ENCODE data around the gene RAD50.
"Not testable (repeated sequence)": the region's sequence is repeated elsewhere in the genome, so short reads cannot be mapped to it uniquely, and the experiment has no call there.

RAD50 gene

GRCh38 chr5:132556763-132557477 is at the start of gene RAD50:
Gene RAD50, plus strand, starts transcription at chr5:132556977. Its CDS starts 348 bp downstream, at chr5:132557325.
- H3K9me3 ChIP-seq (ENCODE audit: insufficient read depth, low read length), result no peaks in the 10 kb centered on the region
- peak within 1 kb of the TSS; percentile 80 for H3K9ac ChIP-seq (ENCODE audit: low read length)
- H3F3A ChIP-seq (ENCODE audit: insufficient read depth), result peaks cover 19% of the 10 kb centered on the region
- H3K4me3 ChIP-seq (ENCODE audit: insufficient read depth, low read length, poor library complexity, severe bottlenecking), result peak within 1 kb of the TSS; percentile 87
- peak within 1 kb of the TSS; percentile 73 for H2AFZ ChIP-seq (ENCODE audit: low read depth, low read length, severe bottlenecking)
- H3K36me3 ChIP-seq (ENCODE audit: low read length), result peaks cover 22% of the 10 kb centered on the region
- peak within 1 kb of the TSS; percentile 70 for H3K4me2 ChIP-seq (ENCODE audit: low read depth, low read length, poor library complexity, severe bottlenecking)
- TF ChIP-seq EZH2phosphoT487 (conservative IDR thresholded peaks at IDR 0.05; ENCODE audit: low read length) (no peak), CTCF (IDR thresholded peaks at IDR 0.05; ENCODE audit: insufficient read depth, low read length, poor library complexity, severe bottlenecking) (no peak)
- H4K20me1 ChIP-seq (ENCODE audit: low read depth, low read length), result no peaks in the 10 kb centered on the region
- peak within 1 kb of the TSS; percentile 59 for H3K27ac ChIP-seq (ENCODE audit: low read depth, low read length)
- no peaks in the 10 kb centered on the region for H3K9me2 ChIP-seq (replicated peaks; ENCODE audit: insufficient read depth, low read length)
- peaks cover 43% of the 10 kb centered on the region for H3K79me2 ChIP-seq (ENCODE audit: insufficient read depth, low read length)
- H3K27me3 ChIP-seq (ENCODE audit: low read length), result no peaks in the 10 kb centered on the region

GRCh38 chr5:132510076-132510475 is 46.7 kb upstream of the RAD50 start:
- no peak for TF ChIP-seq EZH2phosphoT487 (conservative IDR thresholded peaks at IDR 0.05; ENCODE audit: low read length)
- TF ChIP-seq CTCF (IDR thresholded peaks at IDR 0.05; ENCODE audit: insufficient read depth, low read length, poor library complexity, severe bottlenecking), result no peak
- H3K79me2 ChIP-seq (ENCODE audit: insufficient read depth, low read length), result no peaks in the 10 kb centered on the region
- no peaks in the 10 kb centered on the region for H3K27me3 ChIP-seq (ENCODE audit: low read length)
- no peak overlapping the region for H3K4me3 ChIP-seq (ENCODE audit: insufficient read depth, low read length, poor library complexity, severe bottlenecking)
- H3F3A ChIP-seq (ENCODE audit: insufficient read depth), result no peaks in the 10 kb centered on the region
- no peak overlapping the region for H3K9ac ChIP-seq (ENCODE audit: low read length)
- no peak overlapping the region for H3K4me2 ChIP-seq (ENCODE audit: low read depth, low read length, poor library complexity, severe bottlenecking)
- H3K9me3 ChIP-seq (ENCODE audit: insufficient read depth, low read length), result no peaks in the 10 kb centered on the region
- no peaks in the 10 kb centered on the region for H3K36me3 ChIP-seq (ENCODE audit: low read length)
- no peaks in the 10 kb centered on the region for H4K20me1 ChIP-seq (ENCODE audit: low read depth, low read length)
- no peak overlapping the region for H3K27ac ChIP-seq (ENCODE audit: low read depth, low read length)
- H3K9me2 ChIP-seq (replicated peaks; ENCODE audit: insufficient read depth, low read length), result no peaks in the 10 kb centered on the region
- H2AFZ ChIP-seq (ENCODE audit: low read depth, low read length, severe bottlenecking), result no peak overlapping the region

GRCh38 chr5:132513618-132514336 is 43.0 kb upstream of the RAD50 start:
- H3F3A ChIP-seq (ENCODE audit: insufficient read depth); H3K27me3 ChIP-seq (ENCODE audit: low read length); H3K27ac ChIP-seq (ENCODE audit: low read depth, low read length); H3K36me3 ChIP-seq (ENCODE audit: low read length); H3K4me2 ChIP-seq (ENCODE audit: low read depth, low read length, poor library complexity, severe bottlenecking); H3K9me2 ChIP-seq (replicated peaks; ENCODE audit: insufficient read depth, low read length); H3K9ac ChIP-seq (ENCODE audit: low read length); H4K20me1 ChIP-seq (ENCODE audit: low read depth, low read length); H2AFZ ChIP-seq (ENCODE audit: low read depth, low read length, severe bottlenecking); H3K79me2 ChIP-seq (ENCODE audit: insufficient read depth, low read length); H3K9me3 ChIP-seq (ENCODE audit: insufficient read depth, low read length); H3K4me3 ChIP-seq (ENCODE audit: insufficient read depth, low read length, poor library complexity, severe bottlenecking): not testable (repeated sequence)

GRCh38 chr5:132522067-132522466 is 34.7 kb upstream of the RAD50 start:
- not testable (repeated sequence) for H3K79me2 ChIP-seq (ENCODE audit: insufficient read depth, low read length); H2AFZ ChIP-seq (ENCODE audit: low read depth, low read length, severe bottlenecking); H3K9me3 ChIP-seq (ENCODE audit: insufficient read depth, low read length); H3F3A ChIP-seq (ENCODE audit: insufficient read depth); H3K4me2 ChIP-seq (ENCODE audit: low read depth, low read length, poor library complexity, severe bottlenecking); H3K9me2 ChIP-seq (replicated peaks; ENCODE audit: insufficient read depth, low read length); H3K27me3 ChIP-seq (ENCODE audit: low read length); H3K27ac ChIP-seq (ENCODE audit: low read depth, low read length); H3K4me3 ChIP-seq (ENCODE audit: insufficient read depth, low read length, poor library complexity, severe bottlenecking); H4K20me1 ChIP-seq (ENCODE audit: low read depth, low read length); H3K9ac ChIP-seq (ENCODE audit: low read length); H3K36me3 ChIP-seq (ENCODE audit: low read length)

GRCh38 chr5:132524877-132525276 is 31.9 kb upstream of the RAD50 start:
- H3K36me3 ChIP-seq (ENCODE audit: low read length); H3K9ac ChIP-seq (ENCODE audit: low read length); H3F3A ChIP-seq (ENCODE audit: insufficient read depth); H3K27ac ChIP-seq (ENCODE audit: low read depth, low read length); H3K4me2 ChIP-seq (ENCODE audit: low read depth, low read length, poor library complexity, severe bottlenecking); H3K9me3 ChIP-seq (ENCODE audit: insufficient read depth, low read length); H2AFZ ChIP-seq (ENCODE audit: low read depth, low read length, severe bottlenecking); H3K27me3 ChIP-seq (ENCODE audit: low read length); H3K4me3 ChIP-seq (ENCODE audit: insufficient read depth, low read length, poor library complexity, severe bottlenecking); H4K20me1 ChIP-seq (ENCODE audit: low read depth, low read length); H3K79me2 ChIP-seq (ENCODE audit: insufficient read depth, low read length); H3K9me2 ChIP-seq (replicated peaks; ENCODE audit: insufficient read depth, low read length): not testable (repeated sequence)

Data from SU-DHL-6 (cell line).